H7 (cell line): Measurements from ENCODE around the gene TK2. TPM values are rescaled to one million over a fixed set of nuclear protein-coding genes. Genes with fewer than 3 reads are reported as not detected.
A peak's percentile ranks its signal among the peaks of the same experiment; 100 is the strongest.
"Not testable (repeated sequence)": the region's sequence is repeated elsewhere in the genome, so short reads cannot be mapped to it uniquely, and the experiment has no call there.

Experiments
- DNase-seq: peaks from one replicate; pipeline ENCODE4 v3.0.0; 2012
- H3K27me3 ChIP-seq: 2 replicates; pipeline ENCODE4 v1.6.0; 2011; ENCODE audit warnings: mild to moderate bottlenecking, low read length; ENCODE audit not compliant: control insufficient read depth, insufficient read depth
- H3K36me3 ChIP-seq: replicated peaks from 2 replicates; pipeline ENCODE4 v1.5.1; 2011; ENCODE audit warnings: low read length; ENCODE audit not compliant: control insufficient read depth, insufficient read depth
- H3K4me3 ChIP-seq: 2 replicates; pipeline ENCODE4 v1.5.1; 2011; ENCODE audit warnings: low read depth, mild to moderate bottlenecking, control low read depth, low read length, moderate library complexity; ENCODE audit not compliant: insufficient read depth
- total RNA-seq: library from RNA; depleted of rRNA; stranded (reverse); fragments of >200 nt; shearing (Covaris generic); gene quantifications from 2 replicates; pipeline ENCODE4 v1.2.3, GENCODE V29; 2014

TK2 gene
- total RNA-seq, 1 experiment from 2014 or later: 7.9 TPM

DNA sequence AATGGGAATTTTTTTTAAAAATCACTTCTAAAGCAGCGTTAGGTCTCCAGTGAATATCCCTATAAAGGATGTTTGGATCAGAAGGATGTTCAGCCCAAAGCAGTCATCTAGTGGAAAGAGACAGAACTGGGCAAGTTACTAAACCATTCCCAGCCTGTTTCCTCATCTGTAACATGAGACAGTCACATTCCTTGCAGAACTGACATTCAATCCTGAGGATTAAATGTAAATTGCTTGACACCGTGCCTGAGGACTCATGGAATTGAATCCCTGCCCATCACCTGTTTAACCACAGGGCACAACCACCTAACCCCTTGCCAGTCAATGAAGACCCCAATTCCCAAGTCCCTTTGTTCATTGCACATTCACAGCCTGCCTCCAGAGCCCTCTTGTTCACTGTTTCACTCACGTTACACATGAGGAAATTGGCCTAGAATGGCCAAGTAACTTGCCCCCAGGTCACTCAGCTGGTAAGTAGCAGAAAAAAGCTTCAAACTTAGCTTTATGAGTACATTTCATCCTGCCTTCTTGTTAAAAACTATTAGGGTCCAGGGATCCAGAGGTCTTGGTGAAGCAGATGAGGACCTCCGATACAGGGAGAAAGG lies 30.8 kb upstream of the TK2 start:
- Histone ChIP-seq H3K27me3 (peaks cover 27% of the 10 kb centered on the region; the same call in 1 of the 2 replicates), H3K4me3 (no peak overlapping the region), H3K36me3 (no peaks in the 10 kb centered on the region)
- DNase-seq: peak; percentile 67

DNA sequence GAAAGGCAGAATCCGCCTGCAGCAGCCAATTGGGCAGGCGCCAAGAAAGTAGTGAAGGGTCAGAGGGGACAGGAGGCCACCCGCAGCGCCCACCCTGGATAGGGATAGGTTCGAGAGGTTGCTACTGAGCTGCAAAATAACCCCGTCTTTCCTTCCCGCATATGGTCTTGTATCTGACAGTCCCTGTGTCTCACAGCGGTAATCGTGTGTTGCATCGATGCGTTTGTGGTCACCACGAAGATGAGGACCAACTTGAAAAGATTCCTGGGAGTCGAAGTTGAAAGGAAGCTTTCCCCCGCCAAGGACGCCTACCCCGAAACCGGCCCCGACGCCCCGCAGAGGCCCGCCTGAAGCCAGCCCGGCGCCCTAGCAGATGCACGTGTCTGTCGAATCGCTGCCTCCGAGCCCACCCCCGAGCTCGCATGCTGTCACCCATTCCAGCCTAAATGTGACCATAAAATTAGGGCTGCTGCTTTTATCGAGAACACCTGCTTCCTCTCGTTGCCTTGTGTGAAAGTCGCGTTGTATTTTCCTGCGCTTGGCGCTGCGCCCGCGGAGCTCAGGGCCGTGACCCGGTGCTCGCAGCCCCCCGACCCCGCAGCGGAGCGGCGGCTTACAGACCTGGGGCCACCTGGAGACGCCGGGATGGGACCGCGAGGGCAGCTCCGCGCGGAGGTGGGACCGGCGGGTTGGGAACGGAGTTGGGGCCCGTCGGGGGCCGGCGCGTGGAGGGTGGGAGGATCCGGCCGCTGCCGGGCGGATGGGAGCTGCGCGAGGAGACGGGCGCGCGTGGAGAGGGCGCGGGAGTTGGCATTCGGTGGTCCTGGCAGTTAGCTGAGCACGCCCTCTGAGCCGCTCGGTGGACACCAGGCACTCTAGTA lies 29.0 kb upstream of the TK2 start, which contains the start of gene CMTM2:
Gene CMTM2 (plus strand): TSS at position 813 of the 881 bp plus-strand sequence. CDS start 145 bp downstream, outside the sequence.
- Histone ChIP-seq H3K36me3 (no peaks in the 10 kb centered on the region), H3K27me3 (peaks cover 27% of the 10 kb centered on the region; the same call in 1 of the 2 replicates), H3K4me3 (no peak within 1 kb of the TSS)
- DNase-seq: peak; percentile 51

DNA sequence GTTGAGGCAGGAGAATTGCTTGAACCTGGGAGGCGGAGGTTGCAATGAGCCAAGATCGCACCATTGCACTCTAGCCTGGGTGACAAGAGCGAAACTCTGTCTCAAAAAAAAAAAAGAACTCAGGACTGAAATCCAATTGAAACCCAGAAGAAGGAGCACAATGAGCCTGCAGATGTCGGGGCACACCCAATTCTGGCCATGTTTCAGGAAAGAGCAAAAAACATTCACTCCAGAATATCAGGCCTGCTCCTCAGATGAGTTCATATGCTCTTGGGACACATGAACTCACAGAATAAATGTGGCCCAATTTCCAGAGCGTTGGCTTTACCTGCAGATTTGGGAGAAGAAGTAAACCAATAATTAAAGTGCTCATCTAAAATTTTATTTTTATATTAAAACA lies 26.4 kb upstream of the TK2 start:
- Histone ChIP-seq H3K27me3 (peaks cover 27% of the 10 kb centered on the region; the same call in 1 of the 2 replicates), H3K36me3 (no peaks in the 10 kb centered on the region), H3K4me3 (no peak overlapping the region)
- DNase-seq: no peak

DNA sequence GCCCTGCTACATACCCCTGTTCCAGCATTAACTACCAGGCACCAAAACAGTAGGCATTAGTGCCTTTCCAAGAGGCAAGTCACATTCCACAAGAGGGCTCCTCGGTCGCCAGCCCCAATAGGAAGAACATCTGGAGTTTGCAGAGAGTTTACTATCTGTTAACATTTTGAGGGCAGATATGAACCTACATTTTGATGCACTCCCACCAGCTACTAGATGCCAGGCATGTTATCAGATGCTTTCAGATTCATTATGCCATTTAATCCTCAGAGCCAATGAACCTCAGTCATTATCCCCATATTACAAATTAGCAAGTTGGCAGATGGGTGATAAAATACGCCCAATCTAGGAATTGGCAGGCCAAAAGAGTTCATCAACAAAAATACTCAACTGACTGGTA lies 25.1 kb upstream of the TK2 start:
- H3K36me3 ChIP-seq: no peaks in the 10 kb centered on the region
- H3K27me3 ChIP-seq: peaks cover 25% of the 10 kb centered on the region; the same call in 1 of the 2 replicates
- DNase-seq: no peak
- H3K4me3 ChIP-seq: no peak overlapping the region

DNA sequence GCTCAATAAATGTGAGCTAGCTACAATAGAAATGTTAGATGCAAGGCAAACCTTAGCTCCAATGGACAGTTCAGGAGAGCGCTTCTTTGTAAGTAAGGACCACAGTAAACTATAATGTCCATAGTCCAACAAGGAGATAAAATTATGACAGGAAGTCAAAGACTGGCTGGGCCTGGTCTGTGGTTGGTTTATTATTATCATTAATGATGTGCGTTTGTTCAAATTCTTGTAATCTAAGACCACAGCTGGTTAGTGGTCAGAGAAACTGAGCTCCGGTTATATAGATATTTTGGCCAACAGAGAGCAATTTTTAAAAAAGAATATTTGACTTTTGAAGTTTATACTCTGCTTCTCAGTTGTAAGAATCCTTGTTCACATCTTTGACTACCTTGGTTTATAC lies 24.6 kb upstream of the TK2 start:
- DNase-seq: no peak
- Histone ChIP-seq H3K36me3 (no peaks in the 10 kb centered on the region), H3K4me3 (no peak overlapping the region), H3K27me3 (peaks cover 20% of the 10 kb centered on the region; the same call in 1 of the 2 replicates)

DNA sequence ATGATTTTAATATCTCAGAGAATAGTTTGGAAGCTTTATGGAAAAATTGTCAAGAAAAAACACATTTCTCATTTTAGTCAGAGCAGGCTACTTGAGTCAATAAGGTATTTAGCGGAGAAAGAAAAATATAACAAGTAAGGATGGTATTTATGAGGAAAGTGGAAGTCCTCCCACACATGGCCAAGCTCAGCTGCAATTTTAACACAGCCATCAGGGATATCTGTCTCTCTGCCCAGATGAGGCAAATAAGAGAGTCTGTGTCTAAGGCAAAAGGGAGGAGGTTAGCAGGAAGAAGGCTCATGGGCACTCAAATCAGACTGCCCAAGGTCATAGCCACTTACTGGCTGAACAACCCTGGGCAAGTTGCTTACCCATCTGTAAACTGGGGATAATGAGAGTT lies 24.2 kb upstream of the TK2 start:
- H3K4me3 ChIP-seq: no peak overlapping the region
- H3K27me3 ChIP-seq: peaks cover 16% of the 10 kb centered on the region; the same call in 1 of the 2 replicates

DNA sequence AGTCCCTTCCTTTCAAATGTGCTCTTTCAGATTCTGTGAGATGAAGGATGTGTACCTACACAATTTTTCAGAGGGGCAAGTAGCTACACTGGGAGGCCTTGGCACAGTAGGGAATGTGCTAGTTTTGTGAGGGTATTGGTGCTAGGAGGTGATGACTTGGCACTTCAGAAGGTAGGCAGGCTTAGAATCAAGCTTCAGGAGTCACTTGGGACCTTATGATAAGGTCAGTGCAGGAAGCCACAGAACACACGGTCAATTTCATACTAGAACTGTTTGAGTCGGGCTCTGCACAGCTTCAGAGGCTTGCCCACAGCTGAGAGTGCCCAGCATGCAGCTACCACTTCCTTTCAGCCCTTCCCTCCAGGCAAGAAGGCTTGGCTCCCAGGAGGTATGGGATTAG lies 22.4 kb upstream of the TK2 start:
- H3K36me3 ChIP-seq: no peaks in the 10 kb centered on the region

More for the DNA sequence above, 24.2 kb upstream of the TK2 start:
- no peak for DNase-seq
- no peaks in the 10 kb centered on the region for H3K36me3 ChIP-seq

DNA sequence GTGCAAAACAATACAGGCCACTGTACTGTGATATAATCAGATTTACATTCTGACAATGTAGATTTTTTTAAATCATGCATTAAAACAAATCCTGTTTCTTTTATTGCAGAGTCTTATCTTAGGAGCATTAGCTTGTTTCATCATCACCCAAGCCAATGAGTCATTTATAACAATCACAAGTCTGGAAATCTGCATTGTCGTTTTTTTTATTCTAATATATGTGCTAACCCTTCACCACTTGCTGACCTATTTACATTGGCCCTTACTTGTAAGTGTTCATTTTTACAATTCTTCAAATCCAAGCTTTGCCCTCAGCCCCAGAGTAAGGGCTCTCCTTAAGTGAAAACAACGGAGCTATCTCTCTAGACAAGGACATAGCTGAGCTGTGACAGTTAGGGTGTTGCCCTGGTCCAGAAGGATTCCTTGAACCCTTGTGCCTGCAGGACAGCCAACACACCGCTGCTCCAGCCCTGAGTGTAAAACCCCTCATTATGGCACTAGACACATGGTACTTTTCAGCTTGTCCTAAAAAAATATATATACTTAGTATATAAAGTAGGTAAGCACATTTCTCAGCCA lies 20.0 kb upstream of the TK2 start:
- H3K27me3 ChIP-seq: no peaks in the 10 kb centered on the region
- DNase-seq: no peak
- H3K4me3 ChIP-seq: no peak overlapping the region
- H3K36me3 ChIP-seq: no peaks in the 10 kb centered on the region

More for the DNA sequence above, 22.4 kb upstream of the TK2 start:
- peaks cover under 1% of the 10 kb centered on the region; the same call in 1 of the 2 replicates for H3K27me3 ChIP-seq
- DNase-seq: no peak
- no peak overlapping the region for H3K4me3 ChIP-seq

DNA sequence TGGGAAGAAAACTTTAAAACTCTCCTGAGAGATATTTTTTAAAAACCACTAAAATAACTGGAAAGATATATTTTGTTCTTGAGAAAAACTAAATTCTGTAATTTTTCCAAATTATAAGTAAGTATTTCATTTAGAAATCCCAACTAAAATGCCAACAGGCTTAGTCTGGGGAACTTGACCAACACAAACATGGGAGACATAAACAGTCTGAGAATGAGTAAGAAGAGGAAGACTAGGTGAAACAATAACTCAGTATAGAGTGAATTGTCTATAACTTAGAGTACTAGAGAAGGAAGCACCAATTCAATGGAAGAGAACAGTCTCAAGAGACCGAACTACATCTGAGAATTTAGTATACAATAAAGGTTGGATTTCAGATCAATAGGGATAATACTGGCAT lies 19.2 kb upstream of the TK2 start:
- no peak overlapping the region for H3K4me3 ChIP-seq
- no peaks in the 10 kb centered on the region for H3K36me3 ChIP-seq
- no peaks in the 10 kb centered on the region for H3K27me3 ChIP-seq
- no peak for DNase-seq

DNA sequence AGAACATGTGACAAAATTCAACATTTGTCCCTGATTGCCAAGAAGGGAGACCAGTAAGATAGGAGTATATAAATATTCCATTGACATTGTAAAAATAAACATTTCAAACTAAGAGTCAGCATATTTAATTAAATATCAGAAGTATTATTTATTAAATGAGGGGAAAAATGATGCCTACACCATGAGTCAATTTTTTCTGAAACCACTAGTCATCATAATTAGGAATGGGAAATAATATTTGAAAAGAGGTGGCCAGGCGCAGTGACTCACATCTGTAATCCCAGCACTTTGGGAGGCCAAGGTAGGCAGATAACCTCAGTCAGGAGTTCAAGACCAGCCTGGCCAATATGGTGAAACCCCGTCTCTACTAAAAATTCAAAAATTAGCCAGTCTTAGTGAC lies 18.4 kb upstream of the TK2 start:
- Histone ChIP-seq H3K4me3 (no peak overlapping the region), H3K36me3 (no peaks in the 10 kb centered on the region), H3K27me3 (no peaks in the 10 kb centered on the region)
- no peak for DNase-seq

DNA sequence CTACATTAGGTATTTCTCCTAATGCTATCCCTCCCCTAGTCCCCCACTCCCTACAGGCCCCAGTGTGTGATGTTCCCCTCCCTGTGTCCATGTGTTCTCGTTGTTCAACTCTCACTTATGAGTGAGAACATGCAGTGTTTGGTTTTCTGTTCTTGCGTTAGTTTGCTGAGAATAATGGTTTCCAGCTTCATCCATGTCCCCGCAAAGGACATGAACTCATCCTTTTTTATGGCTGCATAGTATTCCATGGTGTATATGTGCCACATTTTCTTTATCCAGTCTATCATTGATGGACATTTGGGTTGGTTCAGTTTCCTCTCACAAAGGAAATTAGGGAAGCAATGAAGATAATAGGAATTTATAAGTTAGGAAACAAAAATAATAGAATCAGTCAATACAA lies 17.3 kb upstream of the TK2 start:
- not testable (repeated sequence) for DNase-seq, H3K27me3 ChIP-seq, H3K36me3 ChIP-seq, H3K4me3 ChIP-seq

DNA sequence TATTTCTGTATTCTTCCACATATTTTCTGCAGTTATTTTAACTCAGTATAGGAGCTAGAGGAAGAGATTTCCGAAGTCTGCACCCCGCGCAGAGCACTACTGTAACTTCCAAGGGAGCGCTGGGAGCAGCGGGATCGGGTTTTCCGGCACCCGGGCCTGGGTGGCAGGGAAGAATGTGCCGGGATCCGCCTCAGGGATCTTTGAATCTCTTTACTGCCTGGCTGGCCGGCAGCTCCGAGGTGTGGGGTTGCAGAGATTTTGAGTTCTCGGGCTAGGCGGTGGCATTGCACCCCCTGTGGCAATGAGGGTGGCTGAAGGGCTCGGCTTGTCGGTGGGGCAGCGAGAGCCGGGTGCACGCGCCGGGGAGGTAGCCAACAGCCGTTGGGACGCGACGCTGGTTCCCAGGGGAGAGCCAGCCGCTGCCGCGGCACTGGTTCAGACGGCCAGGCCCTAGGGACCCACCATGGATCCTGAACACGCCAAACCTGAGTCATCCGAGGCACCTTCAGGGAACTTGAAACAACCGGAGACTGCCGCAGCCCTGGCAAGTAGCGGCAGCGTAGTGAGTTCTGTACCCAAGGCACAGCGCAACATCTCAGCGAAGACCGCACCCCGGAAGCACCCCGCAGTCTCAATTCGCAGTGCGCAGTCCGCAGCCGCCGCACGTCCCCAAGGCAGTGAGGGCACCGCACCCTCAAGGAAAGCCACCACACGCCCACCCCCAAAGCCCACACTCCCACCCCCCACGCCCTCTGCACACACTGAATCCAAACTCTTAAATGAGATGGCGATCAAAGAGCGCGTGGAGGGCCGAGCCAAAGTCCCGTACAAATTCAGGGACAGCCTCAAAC lies 16.4 kb upstream of the TK2 start, which contains the start of gene CMTM1:
Gene CMTM1 (plus strand): TSS at position 389 of the 851 bp plus-strand sequence. CDS start 75 bp downstream, at position 464.
- no peaks in the 10 kb centered on the region; the same call in 1 of the 2 replicates for H3K36me3 ChIP-seq
- DNase-seq: peak; percentile 38
- no peak within 1 kb of the TSS for H3K4me3 ChIP-seq
- no peaks in the 10 kb centered on the region for H3K27me3 ChIP-seq

DNA sequence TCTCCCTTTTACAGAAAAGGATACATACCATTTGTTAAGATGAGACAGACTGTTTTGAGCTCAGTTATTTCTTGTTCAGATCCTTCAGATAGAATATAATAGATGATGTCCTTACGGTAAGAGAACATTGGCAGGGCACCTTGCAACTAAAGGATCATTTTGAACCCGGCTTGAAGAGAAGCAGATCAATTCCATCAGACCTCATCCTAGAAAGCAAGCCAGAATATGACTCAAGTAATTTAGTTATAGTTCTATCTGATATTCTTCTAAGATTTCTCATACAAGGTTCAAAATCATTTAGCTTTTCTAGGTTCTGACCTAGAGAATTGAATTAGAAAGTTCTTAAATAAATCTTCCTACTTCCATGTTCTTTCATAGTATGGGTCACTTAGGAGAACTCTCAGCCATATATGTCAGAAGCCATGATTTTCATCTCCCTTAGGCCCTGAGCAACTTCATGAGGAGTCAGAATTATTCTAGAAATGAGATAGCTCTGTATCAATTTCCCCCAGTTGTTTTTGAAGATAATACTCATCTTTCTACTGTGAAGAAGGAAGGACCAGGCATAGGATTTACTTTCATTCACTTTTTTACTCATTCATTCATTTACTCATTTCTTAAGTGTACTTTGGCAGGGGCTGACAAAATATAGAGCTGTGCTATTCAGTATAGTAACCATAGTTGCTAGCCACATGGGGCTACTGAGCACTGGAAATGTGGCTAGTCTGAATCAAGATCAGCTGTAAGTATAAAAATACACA lies 13.8 kb upstream of the TK2 start:
- no peak for DNase-seq
- H3K36me3 ChIP-seq: no peaks in the 10 kb centered on the region; the same call in 1 of the 2 replicates
- H3K4me3 ChIP-seq: no peak overlapping the region
- no peaks in the 10 kb centered on the region for H3K27me3 ChIP-seq
